ENCODE data around the gene KLKB1. TPM values are rescaled to one million over a fixed set of nuclear protein-coding genes. Genes with fewer than 3 reads are reported as not detected.

The KLKB1 gene
- total and polyA plus RNA-seq, 7 experiments from 2014 or later = 0.25 to 1.9 (median 1.3) TPM

GRCh38 chr4:186307497-186307896 lies 80.2 kb downstream of the KLKB1 start:
- Histone ChIP-seq H3K27ac (ENCODE audit: low read depth, low read length) (no peak overlapping the region), H3K27me3 (ENCODE audit: control insufficient read depth in 2 of 2, insufficient read depth in 2 of 2, low read length in 2 of 2) (no peaks in the 10 kb centered on the region), H3K36me3 (ENCODE audit: control insufficient read depth in 2 of 3, insufficient read depth in 3 of 3, low read length in 3 of 3) (no peaks in the 10 kb centered on the region), H3K4me3 (ENCODE audit: low read length) (no peak overlapping the region), H3K4me1 (ENCODE audit: control insufficient read depth in 2 of 2, insufficient read depth in 2 of 2, low read length in 2 of 2) (no peaks in the 10 kb centered on the region), H3K9me3 (ENCODE audit: control insufficient read depth in 2 of 3, low read length in 3 of 3) (no peaks in the 10 kb centered on the region)
- DNase-seq = no peak
- intact Hi-C loops (cut with micrococcal nuclease) = no loop called here
- no peaks in the 10 kb centered on the region for H3K4me1 Mint-ChIP-seq
- no peak overlapping the region for H3K4me3 Mint-ChIP-seq
- CTCF ChIA-PET = interaction anchor here (0.7 kb wide), 1 partner anchor 8 kb away, joined by 3 read pairs; no protein-coding TSS in a partner anchor
- peaks cover 0 to 3% (median 0%) of the 10 kb centered on the region in 11 donors for H3K9me3 Mint-ChIP-seq
- no peak overlapping the region for H3K27ac Mint-ChIP-seq
- no peaks in the 10 kb centered on the region for H3K36me3 Mint-ChIP-seq
- POLR2A ChIA-PET = no interaction called here
- H3K27me3 Mint-ChIP-seq = peaks cover 2 to 58% (median 44%) of the 10 kb centered on the region in 5 donors
- no peak for ATAC-seq

GRCh38 chr4:186307916-186308315 lies 80.6 kb downstream of the KLKB1 start:
- ATAC-seq = no peak
- no peak for DNase-seq
- Histone ChIP-seq H3K36me3 (ENCODE audit: control insufficient read depth in 2 of 3, insufficient read depth in 3 of 3, low read length in 3 of 3) (no peaks in the 10 kb centered on the region), H3K4me3 (ENCODE audit: low read length) (no peak overlapping the region), H3K27ac (ENCODE audit: low read depth, low read length) (no peak overlapping the region), H3K4me1 (ENCODE audit: control insufficient read depth in 2 of 2, insufficient read depth in 2 of 2, low read length in 2 of 2) (no peaks in the 10 kb centered on the region), H3K9me3 (ENCODE audit: control insufficient read depth in 2 of 3, low read length in 3 of 3) (no peaks in the 10 kb centered on the region), H3K27me3 (ENCODE audit: control insufficient read depth in 2 of 2, insufficient read depth in 2 of 2, low read length in 2 of 2) (no peaks in the 10 kb centered on the region)
- ChIA-PET POLR2A (no interaction called here), CTCF (interaction anchor here (0.7 kb wide), 1 partner anchor 9 kb away, joined by 3 read pairs; no protein-coding TSS in a partner anchor)
- Mint-ChIP-seq H3K9me3 (peaks cover 0 to 3% (median 0%) of the 10 kb centered on the region in 11 donors), H3K4me1 (no peaks in the 10 kb centered on the region), H3K4me3 (no peak overlapping the region), H3K27ac (no peak overlapping the region), H3K27me3 (peaks cover 2 to 61% (median 44%) of the 10 kb centered on the region in 5 donors), H3K36me3 (no peaks in the 10 kb centered on the region)
- intact Hi-C loops (cut with micrococcal nuclease) = no loop called here

Other genes starting within 250 kb of the KLKB1 start
- 1 to 10 TPM in 3 of 5 experiments, under 1 TPM in 2; 0.24 to 1.5 (median 1.2) TPM for gene TLR3, start 158.4 kb upstream of the KLKB1 start, total RNA-seq
- under 1 TPM; 0.13 to 0.21 TPM for gene TLR3, start 158.4 kb upstream of the KLKB1 start, polyA plus RNA-seq
- gene FAM149A, start 122.8 kb upstream of the KLKB1 start, total RNA-seq = 1 to 10 TPM in 4 of 5 experiments, not detected in 1; 1.2 to 2.0 (median 1.5) TPM
- gene FAM149A, start 122.8 kb upstream of the KLKB1 start, polyA plus RNA-seq = under 1 TPM in 1 of 2 donors, not detected in 1; 0.44 TPM
- 10 to 100 TPM; 19.7 to 41.4 (median 26.0) TPM for gene CYP4V2, start 35.9 kb upstream of the KLKB1 start, total RNA-seq
- gene CYP4V2, start 35.9 kb upstream of the KLKB1 start, polyA plus RNA-seq = 10 to 100 TPM; 16.0 to 26.5 TPM
- under 1 TPM in 1 of 5 experiments, not detected in 4; 0.64 TPM for gene F11, start 38.7 kb downstream of the KLKB1 start, total RNA-seq
- gene F11, start 38.7 kb downstream of the KLKB1 start, polyA plus RNA-seq = not detected